Measurements from ENCODE around the gene LSM2.
"Not testable (repeated sequence)": the region's sequence is repeated elsewhere in the genome, so short reads cannot be mapped to it uniquely, and the experiment has no call there.

DNA sequence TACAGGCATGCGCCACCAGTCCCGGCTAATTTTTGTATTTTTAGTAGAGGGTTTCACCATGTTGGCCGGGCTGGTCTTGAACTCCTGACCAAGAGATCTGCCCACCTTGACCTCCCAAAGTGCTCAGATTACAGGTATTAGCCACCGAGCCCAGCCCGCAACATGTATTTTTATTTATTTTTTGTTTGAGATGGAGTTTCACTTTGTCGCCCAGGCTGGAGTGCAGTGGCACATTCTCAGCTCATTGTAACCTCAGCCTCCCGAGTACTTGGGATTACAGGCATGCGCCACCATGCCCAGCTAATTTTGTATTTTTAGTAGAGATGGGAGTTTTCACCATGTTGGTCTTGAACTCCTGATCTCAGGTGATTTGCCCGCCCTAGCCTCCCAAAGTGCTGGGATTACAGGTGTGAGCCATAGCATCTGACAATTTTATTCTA is 31.4 kb upstream of the LSM2 start:
- TF ChIP-seq FOSL2 (IDR thresholded peaks at IDR 0.05); FOSL2 (CRISPR knock-in tag; IDR thresholded peaks at IDR 0.05); NR3C1 (IDR thresholded peaks at IDR 0.05); RAD21 (conservative IDR thresholded peaks at IDR 0.05 in 1 of 2, IDR thresholded peaks at IDR 0.05 in 1 of 2): not testable (repeated sequence)
- TF ChIP-seq, protein P1, sequence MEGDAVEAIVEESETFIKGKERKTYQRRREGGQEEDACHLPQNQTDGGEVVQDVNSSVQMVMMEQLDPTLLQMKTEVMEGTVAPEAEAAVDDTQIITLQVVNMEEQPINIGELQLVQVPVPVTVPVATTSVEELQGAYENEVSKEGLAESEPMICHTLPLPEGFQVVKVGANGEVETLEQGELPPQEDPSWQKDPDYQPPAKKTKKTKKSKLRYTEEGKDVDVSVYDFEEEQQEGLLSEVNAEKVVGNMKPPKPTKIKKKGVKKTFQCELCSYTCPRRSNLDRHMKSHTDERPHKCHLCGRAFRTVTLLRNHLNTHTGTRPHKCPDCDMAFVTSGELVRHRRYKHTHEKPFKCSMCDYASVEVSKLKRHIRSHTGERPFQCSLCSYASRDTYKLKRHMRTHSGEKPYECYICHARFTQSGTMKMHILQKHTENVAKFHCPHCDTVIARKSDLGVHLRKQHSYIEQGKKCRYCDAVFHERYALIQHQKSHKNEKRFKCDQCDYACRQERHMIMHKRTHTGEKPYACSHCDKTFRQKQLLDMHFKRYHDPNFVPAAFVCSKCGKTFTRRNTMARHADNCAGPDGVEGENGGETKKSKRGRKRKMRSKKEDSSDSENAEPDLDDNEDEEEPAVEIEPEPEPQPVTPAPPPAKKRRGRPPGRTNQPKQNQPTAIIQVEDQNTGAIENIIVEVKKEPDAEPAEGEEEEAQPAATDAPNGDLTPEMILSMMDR (IDR thresholded peaks at IDR 0.05) = not testable (repeated sequence)

All from A549 (cell line).